Testis (tissue), 2 donors: Measurements from ENCODE around the gene PLBD1.

Experiments used
- POLR2A ChIP-seq: fragments of 450-650 bp; IDR thresholded peaks from one replicate; pipeline ENCODE4 v1.6.1; 2017; ENCODE audit warnings: antibody characterized with exemption, mild to moderate bottlenecking, moderate library complexity
- TF ChIP-seq, protein P1 (sequence below), 3 experiments: fragments of 450-650 bp in 2 of 3; fragments of 200-600 bp in 1 of 3; sonication (generic) in 1 of 3; IDR thresholded peaks; one replicate each; pipeline ENCODE4 v1.5.1; 2016 to 2019; ENCODE audit warnings: antibody characterized with exemption in 3 of 3, mild to moderate bottlenecking in 2 of 3, moderate library complexity in 1 of 3

DNA sequence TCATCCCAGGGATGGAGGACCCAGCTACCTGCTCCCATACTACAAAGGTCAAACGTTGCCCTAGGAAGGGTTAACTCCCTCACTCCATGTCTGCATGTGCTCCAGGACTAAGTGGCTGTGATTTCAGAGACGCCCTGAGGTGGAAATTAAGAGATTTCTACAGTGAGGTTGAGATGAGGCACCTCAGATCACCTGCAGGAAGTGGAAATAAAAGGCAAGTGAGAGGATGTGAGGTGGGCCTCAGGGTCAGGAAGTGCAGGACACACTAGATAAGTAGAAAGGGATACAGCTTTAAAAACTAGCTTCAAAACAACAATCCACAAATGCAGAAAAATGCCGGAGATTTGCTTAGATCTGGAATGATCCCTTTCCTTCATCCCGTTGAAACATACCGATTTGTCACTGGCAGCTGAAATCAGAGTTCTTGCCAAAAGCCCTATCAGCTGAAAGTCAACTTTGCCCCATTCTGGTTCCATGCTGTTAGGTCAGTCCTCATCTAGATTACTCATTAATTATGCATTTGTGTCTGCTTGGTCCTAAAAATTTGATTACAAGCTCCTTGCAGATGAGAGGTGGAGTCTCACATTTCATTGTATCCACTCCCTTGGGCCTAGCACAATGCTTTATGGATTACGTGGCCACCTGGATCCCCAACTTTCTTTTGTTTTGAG, 6.6 kb downstream of the PLBD1 start:
- TF ChIP-seq, protein P1, sequence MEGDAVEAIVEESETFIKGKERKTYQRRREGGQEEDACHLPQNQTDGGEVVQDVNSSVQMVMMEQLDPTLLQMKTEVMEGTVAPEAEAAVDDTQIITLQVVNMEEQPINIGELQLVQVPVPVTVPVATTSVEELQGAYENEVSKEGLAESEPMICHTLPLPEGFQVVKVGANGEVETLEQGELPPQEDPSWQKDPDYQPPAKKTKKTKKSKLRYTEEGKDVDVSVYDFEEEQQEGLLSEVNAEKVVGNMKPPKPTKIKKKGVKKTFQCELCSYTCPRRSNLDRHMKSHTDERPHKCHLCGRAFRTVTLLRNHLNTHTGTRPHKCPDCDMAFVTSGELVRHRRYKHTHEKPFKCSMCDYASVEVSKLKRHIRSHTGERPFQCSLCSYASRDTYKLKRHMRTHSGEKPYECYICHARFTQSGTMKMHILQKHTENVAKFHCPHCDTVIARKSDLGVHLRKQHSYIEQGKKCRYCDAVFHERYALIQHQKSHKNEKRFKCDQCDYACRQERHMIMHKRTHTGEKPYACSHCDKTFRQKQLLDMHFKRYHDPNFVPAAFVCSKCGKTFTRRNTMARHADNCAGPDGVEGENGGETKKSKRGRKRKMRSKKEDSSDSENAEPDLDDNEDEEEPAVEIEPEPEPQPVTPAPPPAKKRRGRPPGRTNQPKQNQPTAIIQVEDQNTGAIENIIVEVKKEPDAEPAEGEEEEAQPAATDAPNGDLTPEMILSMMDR (IDR thresholded peaks at IDR 0.05) = no peak
- TF ChIP-seq POLR2A = no peak
